HS-5 (cell line): Measurements from ENCODE around the gene RFC5.
"Not testable (repeated sequence)": the region's sequence is repeated elsewhere in the genome, so short reads cannot be mapped to it uniquely, and the experiment has no call there.

Source experiments
- DNase-seq: peaks from one replicate; pipeline ENCODE4 v3.0.0-alpha.2; 2012; ENCODE audit warnings: low read depth

Gene RFC5

DNA sequence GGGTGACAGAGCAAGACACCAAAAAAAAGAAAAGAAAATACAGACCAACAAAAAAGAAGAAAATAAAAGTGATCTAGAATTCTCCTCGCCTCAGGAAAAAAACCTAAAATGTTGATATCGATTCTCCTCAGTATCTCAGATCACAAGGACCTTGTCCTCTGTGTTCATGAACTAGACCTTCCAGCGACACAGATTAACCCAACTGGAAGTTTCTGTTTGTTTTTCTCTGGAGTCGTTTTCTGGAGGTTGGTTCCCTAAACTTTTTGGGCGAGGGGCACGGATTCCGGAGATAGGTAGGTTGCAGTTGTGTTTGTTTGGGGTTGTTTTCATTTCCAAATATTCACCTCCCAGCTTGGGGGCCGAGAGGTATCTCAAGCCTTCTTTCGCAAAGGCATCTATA, 559 bp upstream of the RFC5 start:
- no peak for DNase-seq

DNA sequence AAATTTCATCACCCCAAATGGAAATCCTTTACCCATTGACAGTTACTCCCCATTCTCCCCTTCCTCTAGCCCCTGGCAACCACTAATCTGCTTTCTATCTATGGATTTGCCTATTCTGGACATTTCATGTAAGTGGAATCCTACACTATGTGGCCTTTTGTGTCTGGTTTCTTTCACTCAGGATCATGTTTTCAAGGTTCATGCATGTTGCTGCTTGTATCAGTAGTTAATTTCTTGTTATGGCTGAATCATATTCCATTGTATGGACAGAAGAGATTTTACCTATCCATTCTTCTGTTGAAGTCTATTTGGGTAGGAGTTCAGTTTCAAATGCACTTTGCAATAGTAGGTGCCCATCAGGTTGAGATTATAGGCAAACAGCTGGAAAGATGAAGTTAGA, 1.4 kb downstream of the RFC5 start:
- no peak for DNase-seq

DNA sequence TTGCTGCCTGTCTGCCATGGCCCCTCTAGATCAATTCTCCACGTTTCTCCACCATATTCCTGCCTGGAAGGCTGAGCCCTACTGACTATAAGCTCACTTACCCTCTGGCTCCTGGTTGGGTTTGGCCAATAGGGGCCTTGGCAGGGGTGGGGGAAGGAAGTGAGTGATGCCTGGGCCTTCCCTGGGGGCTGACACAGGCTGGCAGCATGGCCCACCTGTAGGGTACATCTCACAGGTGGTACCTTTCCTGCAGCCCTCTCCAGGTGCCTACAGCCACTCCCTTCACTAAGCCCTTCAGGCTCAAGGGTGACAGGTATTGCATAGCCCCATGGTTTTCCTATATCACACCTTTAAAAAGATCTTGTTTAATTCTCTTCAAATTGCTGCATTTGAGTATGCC, 3.5 kb downstream of the RFC5 start:
- DNase-seq = no peak

DNA sequence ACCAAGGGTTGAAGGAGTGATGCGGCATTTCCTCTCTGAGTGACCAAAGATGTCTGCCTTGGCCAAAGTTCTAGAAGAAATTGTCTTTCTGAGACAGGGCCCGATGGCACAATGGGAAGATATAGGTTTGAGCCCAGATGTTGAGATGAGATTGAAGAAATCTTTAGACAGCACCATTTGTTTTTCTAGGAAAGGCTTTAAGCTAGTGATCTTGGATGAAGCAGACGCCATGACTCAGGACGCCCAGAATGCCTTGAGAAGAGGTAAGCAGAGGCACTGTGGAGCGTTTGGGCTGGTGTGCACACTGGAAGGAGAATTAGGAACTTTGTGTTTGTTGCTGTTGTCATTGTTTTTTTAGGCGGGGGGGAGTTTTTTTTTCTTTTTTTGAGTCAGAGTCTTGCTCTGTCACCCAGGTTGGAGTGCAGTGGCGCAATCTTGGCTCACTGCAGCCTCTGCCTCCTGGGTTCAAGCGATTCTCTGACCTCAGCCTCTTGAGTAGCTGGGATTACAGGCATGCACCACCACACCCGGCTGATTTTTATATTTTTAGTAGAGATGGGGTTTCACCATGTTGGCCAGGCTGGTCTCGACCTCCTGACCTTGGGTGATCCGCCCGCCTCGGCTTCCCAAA, 5.7 kb downstream of the RFC5 start:
- not testable (repeated sequence) for DNase-seq

DNA sequence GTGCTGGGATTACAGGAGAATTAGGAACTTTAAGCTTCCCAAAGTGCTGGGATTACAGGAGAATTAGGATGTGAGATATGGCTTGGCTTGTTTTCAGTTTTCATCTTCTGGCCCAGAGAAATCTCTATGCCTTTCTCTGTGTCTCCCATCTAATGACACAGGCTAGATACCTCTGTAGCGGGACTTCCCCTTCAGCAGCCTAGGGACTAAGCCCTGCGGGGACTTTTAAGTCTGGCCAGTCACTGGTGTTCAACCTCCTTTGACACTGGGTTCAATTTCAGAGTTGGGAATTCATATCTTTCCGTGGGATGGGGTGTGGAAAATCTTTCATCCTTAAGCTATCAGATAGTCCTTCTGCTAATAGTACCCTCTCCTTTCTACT, 6.2 kb downstream of the RFC5 start:
- DNase-seq = no peak

DNA sequence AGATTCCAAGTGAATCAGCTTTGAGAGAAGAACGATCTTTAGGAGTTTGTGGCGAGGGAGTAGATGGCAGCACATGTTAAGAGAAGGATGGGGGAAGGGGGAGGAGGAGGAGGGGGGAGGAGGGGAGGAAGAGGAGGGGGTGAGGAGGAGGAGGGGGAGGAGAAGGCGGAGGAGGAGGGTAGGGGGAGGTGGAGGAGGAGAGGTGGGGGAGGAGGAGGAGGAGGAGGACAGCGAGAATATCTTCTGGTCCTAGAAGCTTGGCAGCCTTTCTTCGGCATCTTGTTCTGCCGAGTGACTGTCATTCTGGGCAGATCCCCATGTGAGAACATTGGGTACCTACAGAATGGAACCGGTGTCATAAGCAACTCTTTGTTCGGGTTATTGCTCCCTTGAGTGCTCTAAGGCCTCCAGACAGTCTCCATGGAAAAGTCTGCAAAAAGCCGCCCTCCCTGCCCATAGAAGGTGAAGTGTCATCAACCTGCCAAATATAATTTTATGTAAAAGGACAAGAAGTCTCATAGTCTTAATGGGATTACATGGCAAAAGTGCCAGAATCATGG, 6.9 kb downstream of the RFC5 start:
- no peak for DNase-seq

DNA sequence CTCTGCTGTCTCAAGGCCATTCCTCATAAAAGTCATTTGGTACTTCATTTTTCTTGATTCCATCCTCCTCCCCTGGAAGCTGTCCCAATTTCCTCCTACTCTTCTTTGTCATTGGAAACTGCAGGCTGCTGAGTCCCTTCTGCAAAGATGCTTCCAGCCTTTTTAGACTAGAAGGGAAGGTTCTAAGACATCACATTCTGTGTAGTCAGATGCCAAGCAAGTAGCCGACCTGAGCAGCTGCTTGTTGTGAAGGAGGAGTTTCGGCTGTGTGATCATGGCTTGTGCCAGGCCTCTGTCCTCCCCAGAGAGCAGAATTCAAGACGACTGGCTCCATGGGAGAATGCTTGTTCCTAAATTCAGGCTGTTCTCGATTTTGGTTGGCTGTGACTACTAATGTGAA, 8.7 kb downstream of the RFC5 start:
- no peak for DNase-seq

DNA sequence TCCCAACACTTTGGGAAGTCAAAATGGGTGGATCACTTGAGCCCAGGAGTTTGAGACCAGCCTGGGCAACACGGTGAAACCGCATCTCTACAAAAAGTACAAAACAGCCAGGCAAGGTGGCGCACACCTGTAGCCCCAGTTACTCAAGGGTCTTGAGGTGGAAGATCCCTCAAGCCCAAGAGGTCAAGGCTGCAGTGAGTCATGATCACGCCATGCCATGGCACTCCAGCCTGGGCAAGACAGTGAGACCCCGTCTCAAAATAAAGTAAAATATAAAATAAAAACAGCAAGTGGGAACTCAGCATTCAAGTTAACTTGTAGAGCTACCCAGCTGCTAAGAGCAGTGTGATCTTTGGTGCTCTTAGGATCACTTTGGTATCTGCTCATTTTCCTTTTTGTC, 12.7 kb downstream of the RFC5 start:
- DNase-seq = no peak

DNA sequence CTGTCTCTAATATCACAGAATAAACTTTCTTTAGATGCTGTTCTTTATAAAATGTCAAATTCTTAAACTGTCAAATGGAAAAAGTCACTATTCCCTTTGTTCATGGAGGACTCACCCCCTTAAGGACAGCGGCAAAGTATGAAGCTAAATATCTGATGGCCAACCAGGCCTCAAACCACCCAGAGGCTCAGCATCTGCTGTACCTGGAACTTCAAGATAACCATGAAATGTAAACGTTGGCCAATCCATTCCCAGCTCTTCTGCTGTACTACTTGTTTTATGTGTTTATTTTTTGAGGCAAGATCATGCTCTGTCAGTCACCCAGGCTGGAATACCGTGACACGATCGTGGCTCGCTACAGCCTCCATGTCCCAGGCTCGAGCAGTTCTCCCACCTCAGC, 15.7 kb downstream of the RFC5 start:
- DNase-seq = no peak

DNA sequence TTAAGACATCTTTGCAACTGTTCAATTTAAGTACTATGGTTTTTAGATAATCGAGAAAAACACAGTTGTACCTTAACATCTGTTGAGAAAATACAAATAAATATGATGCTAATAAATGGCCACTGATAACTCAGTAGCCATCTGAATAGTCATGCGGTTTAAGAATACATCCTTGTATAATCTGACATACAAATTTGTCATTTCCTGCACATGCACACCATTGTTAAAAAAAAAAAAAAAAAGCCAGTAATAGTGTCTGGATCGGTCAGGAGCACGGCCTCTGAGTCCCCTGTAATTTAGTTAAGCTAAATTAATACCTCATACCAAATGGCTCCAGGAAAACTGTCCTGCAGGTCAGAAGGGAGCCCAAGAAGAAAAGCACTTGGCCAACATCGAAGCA, 16.8 kb downstream of the RFC5 start:
- no peak for DNase-seq

DNA sequence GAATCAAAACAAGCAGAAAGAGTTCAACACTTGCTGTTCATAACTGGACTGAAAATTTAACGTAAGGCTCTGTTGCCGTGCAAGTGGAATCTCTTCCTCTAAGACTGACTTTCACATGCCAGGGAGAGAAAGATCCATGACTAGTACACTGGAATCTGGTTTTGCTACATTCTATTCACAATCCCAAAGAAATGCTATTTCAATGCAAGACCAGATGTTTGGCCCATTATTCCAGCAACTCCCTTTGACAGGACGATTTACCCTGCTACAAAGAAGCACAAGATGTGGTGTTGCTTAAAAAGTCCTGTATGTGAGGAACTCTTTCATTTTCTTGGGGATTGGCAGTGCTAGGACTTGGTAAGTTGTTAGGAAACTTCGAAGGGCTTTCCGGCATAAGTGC, 17.4 kb downstream of the RFC5 start:
- no peak for DNase-seq

DNA sequence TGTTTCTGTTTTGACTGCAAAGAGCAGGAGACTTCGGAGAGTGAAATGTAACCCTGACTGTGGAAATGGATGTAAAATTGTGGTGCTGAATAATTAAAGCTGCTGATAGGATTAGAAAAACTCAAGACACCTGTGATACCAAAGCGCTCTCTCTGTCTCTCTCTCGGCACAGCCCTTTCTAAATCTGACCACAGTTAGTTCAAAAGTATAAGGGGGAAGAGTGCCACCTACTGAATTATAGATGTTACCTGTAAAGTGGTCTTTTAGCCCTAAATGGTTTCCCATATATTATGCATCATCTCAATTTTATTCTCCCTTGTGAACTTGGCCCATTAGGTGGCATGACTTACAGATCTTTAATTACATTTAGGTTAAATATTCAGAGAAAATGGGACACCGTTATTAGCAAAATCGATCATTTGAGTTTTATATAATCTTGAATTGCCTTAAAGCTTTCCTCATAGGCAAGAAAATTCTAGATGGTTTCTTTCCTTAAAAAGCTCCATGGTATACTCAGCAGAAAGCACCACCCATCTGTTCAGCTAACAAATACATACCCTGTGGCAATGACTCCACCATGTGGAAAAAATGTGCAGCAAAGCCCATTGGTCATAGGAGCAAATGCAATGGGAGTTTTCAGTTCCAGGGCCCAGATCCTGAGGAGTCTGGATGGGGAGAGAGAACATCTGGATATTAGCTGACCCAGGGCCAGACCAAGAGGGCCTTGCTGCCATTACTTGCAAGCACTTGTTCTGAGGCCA, 18.1 kb downstream of the RFC5 start:
- DNase-seq = no peak

DNA sequence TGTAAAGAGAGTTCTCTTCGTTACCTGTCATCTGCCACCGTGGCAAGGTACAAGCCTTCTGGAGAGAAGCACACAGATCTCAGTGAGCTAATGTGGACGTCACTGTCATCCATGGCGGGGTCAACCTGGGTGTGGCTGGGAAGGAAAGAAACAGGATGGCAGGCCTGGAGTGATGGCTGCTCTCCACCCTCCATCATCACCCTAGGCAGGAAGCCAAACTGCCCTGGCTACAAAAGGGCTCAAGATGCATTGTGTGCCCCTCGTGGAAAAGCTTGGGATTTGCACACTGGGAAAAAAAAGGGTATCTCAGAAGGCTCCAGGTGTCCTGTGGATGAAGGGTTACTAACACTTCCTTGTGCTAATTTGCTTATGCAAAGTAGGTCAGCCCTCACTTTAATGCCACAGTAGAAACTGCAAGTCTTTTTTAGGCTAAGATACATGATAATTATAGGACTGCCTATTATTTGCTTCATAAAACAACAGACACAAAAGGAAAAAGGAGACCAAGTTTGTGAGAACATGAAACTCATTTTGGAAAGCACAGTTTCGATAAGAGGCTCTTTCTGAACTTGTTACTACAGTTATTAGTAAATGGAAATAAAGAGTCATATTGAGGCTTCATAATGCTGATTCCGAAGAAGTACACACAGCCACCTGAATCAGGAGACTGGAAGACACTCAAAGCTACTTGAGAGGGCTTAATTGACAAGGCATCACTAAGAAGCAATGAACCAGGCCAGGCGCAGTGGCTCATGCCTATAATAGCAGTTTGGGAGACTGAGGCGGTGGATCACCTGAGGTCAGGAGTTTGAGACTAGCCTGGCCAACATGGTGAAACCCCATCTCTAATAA, 18.9 kb downstream of the RFC5 start:
- DNase-seq = no peak

DNA sequence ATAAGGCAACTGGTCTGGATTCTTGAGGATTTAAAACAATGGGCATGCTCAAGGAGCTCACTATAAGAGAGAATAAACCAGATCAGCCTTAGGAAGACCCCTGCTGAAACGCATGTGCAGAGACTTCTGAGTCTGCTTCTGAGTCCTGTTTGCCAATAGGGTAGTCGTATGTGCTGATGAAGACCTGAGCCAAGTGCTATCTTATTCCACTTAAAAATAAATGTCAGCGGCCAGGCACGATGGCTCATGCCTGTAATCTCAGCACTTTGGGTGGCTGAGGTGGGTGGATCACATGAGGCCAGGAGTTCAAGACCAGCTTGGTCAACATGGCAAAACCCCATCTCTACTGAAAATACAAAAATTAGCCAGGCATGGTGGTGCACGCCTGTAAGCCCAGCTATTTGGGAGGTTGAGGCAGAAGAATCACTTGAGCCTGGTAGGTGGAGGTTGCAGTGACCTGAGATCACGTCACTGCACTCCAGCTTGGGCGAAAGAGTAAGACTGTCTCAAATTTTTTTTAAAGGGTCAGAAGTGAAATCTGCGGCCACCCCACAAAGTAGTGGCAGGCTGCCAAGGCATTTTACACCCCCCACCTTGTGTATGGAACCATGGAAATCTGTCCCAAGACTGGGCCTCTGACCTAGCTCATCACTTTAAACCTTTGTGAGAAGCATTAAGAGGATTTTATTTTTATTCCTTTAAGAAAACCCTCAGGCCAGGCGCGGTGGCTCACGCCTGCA, 20.3 kb downstream of the RFC5 start:
- DNase-seq = no peak

DNA sequence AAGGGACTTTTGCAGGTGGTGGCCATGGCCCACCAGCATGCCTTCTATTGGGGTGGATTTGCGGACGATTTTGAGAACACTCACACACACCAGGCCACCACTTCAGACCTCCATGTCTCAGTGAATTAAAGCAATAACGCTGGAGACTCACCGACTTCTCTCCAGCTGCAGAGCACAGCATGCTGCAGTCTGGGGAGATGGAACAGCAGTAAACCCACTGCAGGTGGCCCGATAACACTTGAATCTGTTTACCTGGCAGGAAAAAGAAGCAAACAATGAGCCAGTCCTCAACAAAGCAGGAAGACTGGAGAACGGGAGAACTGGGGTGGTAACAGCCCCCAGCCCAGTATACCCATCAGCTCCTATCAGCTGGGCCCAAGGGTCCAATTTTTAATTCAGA, 21.6 kb downstream of the RFC5 start:
- no peak for DNase-seq

DNA sequence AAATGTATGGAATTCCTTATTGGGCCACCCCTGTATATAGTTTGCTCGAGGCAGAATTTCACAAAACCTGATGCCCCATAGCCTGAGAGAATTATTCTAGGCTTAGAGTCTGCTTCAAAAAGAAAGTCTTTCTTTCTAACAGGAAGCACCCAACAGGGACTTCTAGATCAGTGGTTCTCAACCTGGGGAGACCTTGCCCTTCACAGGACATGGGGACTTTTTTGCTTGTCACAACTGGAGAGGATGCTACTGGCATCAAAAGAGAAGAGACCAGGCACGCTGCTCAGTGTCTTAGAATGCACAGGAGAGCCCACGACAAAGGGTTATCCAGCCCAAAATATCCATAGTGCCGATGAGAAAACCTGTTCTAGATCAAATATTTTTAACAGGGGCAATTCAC, 25.6 kb downstream of the RFC5 start:
- no peak for DNase-seq

DNA sequence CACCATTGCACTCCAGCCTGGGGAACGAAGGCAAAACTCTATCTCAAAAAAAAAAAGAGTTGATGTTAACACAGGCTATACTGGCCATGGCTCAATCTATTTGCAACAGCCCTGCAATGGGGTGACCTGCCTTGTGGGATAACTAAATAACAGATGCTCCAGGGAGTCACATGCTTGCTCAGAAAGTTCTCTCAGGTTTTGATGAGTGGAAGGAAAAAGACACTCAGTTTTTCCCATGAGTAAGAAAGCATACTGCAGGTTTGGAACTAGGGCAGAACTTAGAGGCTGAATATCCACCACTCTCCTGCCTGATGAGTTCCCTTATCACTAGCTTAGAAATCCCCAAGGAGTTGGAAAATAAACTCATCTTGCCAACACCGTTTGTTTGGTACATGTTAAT, 27.6 kb downstream of the RFC5 start:
- DNase-seq = no peak

DNA sequence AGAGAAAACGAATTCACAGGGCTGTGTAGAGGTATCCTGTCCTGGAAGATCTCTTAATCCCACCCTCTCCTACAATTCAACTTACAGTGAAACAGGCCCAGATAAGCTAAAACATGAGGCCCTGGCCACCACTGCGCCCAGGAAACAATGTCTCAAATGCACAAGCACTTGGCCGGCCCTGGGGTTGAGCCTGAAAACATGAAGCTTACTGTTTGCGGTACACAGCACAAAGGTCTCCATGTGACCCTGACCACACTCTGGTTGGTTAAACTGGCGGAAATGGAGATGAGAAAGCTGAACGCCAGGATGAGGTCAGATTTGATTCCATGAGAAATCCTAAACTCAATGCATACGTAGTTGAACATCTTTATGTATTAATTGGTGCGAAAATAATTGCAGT, 28.1 kb downstream of the RFC5 start:
- no peak for DNase-seq

DNA sequence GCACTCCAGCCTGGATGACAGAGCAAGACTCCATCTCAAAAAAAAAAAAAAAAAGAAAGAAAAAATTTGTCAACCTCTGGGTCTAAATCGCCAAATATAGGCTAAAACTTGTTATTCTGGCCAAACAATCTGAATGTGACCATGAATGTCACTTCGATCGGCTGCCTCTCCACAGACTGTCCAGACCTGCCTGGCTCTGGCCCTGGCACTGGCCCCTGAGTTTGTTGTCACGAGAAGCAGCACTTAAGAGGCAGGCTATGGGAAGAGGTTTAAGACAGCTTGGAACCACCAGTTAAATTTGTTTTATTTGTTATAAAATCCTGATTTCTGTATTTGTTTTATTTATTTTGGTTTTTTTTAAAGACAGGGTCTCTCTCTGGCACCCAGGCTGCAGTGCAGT, 29.9 kb downstream of the RFC5 start:
- no peak for DNase-seq

DNA sequence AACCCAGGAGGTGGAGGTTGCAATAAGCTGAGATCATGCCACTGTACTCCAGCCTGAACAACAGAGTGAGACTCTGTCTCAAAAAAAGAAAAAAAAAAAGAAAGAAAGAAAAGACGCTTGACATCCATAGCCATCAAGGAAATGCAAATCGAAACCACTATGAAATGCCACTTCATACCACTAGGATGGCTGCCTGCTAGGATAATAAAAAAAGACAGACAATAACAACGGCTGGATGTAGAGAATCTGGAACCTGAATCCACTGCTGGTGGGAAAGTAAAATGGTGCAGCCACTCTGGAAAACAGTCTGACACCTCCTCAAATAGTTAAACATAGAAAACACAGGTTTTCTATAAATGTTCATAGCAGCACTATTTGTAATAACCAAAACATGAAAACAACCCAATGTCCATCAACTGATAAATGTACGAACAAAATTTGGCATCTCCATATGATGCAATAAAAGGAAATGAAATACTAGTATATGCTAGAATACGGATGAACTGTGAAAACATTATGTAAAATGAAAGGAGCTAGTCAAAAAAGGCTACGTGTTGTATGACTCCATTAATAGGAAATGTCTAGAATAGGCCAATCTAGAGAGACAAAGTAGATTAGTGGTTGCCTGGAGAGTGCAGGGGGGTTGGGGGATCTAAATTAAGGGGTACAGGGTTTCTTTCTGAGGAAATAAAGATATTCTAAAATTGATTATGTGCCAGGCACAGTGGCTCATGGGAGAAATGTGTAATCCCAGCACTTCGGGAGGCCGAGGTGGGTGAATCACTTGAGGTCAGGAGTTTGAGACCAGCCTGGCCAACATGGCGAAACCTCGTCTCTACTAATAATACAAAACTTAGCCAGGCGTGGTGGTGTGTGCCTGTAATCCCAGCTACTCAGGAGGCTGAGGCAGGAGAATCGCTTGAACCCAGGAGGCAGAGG, 34.7 kb downstream of the RFC5 start:
- no peak for DNase-seq
